HCT116 (cell line): ENCODE measurements around the gene SLC19A1. TPM values are rescaled to one million over a fixed set of nuclear protein-coding genes. Genes with fewer than 3 reads are reported as not detected.

Experiments
- ATAC-seq: fragments of 200-7000 bp; cut with Tn5 transposase; 2 replicates; pipeline ENCODE4 v1.9.1; 2020; ENCODE audit warnings: mild to moderate bottlenecking, moderate library complexity
- BruUV-seq: library from RNA; stranded (reverse); fragments of 400-500 nt; replicated peaks from 2 replicates; lab custom pipeline; 2021; lab: Mats Ljungman, UMichigan
- CTCF ChIA-PET: fragments of 300-600 bp; sonication (Branson Sonifier 250); formaldehyde crosslinking; loops from one replicate; lab custom pipeline; 2021; ENCODE audit warnings: antibody characterized with exemption; lab: Charles Lee
- POLR2A ChIA-PET: fragments of 300-600, 350-600 bp; sonication (Branson Sonifier 250); formaldehyde crosslinking; loops from one replicate; lab custom pipeline; 2021; ENCODE audit warnings: antibody characterized with exemption; lab: Charles Lee
- RAD21 ChIA-PET, 2 experiments: fragments of 300-600 bp; sonication (Branson Sonifier 250); formaldehyde crosslinking; loops; one replicate each; lab custom pipeline; 2023; ENCODE audit warnings: low total read pairs in 2 of 2; ENCODE audit not compliant: uncharacterized antibody in 2 of 2, unreplicated experiment in 2 of 2, low non-redundant PET in 1 of 2; lab: Charles Lee
- DNase-seq: peaks from one replicate; pipeline ENCODE4 v3.0.0-alpha.2; 2010; ENCODE audit warnings: low read depth, low spot score
- H2AFZ ChIP-seq: fragments of 200-600 bp; shearing (Covaris generic), sonication (generic); 2 replicates; pipeline ENCODE4 v1.6.1; 2017; ENCODE audit warnings: low read depth, mixed run types, mixed read lengths, antibody characterized with exemption, low read length; ENCODE audit not compliant: poor library complexity, severe bottlenecking
- H3K27ac ChIP-seq: 2 replicates; pipeline ENCODE4 v1.5.1; 2012; ENCODE audit warnings: low read depth, low read length
- H3K27me3 ChIP-seq: fragments of 200-600 bp; sonication (generic); 2 replicates; pipeline ENCODE4 v1.6.1; 2016; ENCODE audit warnings: mixed run types, low read length, mixed read lengths; ENCODE audit not compliant: insufficient read depth
- H3K36me3 ChIP-seq, 2 experiments: fragments of 200-500 bp in 1 of 2; fragments of 200-600 bp in 1 of 2; sonication (Bioruptor generic) in 1 of 2; sonication (generic) in 1 of 2; 2 replicates each; pipeline versions ENCODE4 v1.5.1 to v1.6.1; 2014 to 2016; ENCODE audit warnings: low read length in 2 of 2, inconsistent platforms in 1 of 2, mixed read lengths in 1 of 2, mixed run types in 1 of 2; ENCODE audit not compliant: insufficient read depth in 2 of 2, control insufficient read depth in 1 of 2
- H3K4me1 ChIP-seq, 2 experiments: fragments of 200-600 bp in 1 of 2; sonication (generic) in 1 of 2; 2 replicates each; pipeline versions ENCODE4 v1.5.1 to v1.6.1; 2012 to 2017; ENCODE audit warnings: low read length in 2 of 2, inconsistent platforms in 1 of 2, mild to moderate bottlenecking in 1 of 2, mixed read lengths in 1 of 2, mixed run types in 1 of 2, moderate library complexity in 1 of 2; ENCODE audit not compliant: insufficient read depth in 2 of 2, control insufficient read depth in 1 of 2
- H3K4me2 ChIP-seq: fragments of 200-600 bp; sonication (generic); 2 replicates; pipeline ENCODE4 v1.6.1; 2017; ENCODE audit warnings: mixed run types, low read length, mixed read lengths
- H3K4me3 ChIP-seq, 2 experiments: fragments of 200-600 bp in 1 of 2; sonication (generic) in 1 of 2; replicated peaks in 1 of 2; 2 replicates each; pipeline ENCODE4 v1.5.1; 2011 to 2016; ENCODE audit warnings: low read length in 2 of 2, control low read depth in 1 of 2, low read depth in 1 of 2, mild to moderate bottlenecking in 1 of 2, mixed read lengths in 1 of 2, mixed run types in 1 of 2
- H3K79me2 ChIP-seq: fragments of 200-600 bp; sonication (generic); 2 replicates; pipeline ENCODE4 v1.6.1; 2017; ENCODE audit warnings: mild to moderate bottlenecking, mixed run types, low read length, moderate library complexity, mixed read lengths; ENCODE audit not compliant: insufficient read depth
- H3K9ac ChIP-seq: fragments of 200-600 bp; sonication (generic); 2 replicates; pipeline ENCODE4 v1.6.1; 2016; ENCODE audit warnings: low read length, mixed read lengths
- H3K9me2 ChIP-seq: fragments of 200-600 bp; sonication (generic), shearing (Covaris generic); 2 replicates; pipeline ENCODE4 v1.6.1; 2017; ENCODE audit warnings: mixed run types, mild to moderate bottlenecking, moderate library complexity; ENCODE audit not compliant: insufficient read depth
- H3K9me3 ChIP-seq, 2 experiments: fragments of 200-500 bp in 1 of 2; fragments of 200-600 bp in 1 of 2; sonication (Bioruptor generic) in 1 of 2; sonication (generic) in 1 of 2; 2 replicates each; pipeline ENCODE4 v1.6.1; 2014 to 2017; ENCODE audit warnings: low read length in 2 of 2, mixed read lengths in 2 of 2, inconsistent platforms in 1 of 2, low read depth in 1 of 2, mild to moderate bottlenecking in 1 of 2, mixed run types in 1 of 2, moderate library complexity in 1 of 2; ENCODE audit not compliant: control insufficient read depth in 1 of 2, insufficient read depth in 1 of 2
- H4K20me1 ChIP-seq: fragments of 200-600 bp; sonication (generic), shearing (Covaris generic); 2 replicates; pipeline ENCODE4 v1.6.1; 2017; ENCODE audit warnings: mixed run types, mild to moderate bottlenecking, moderate library complexity; ENCODE audit not compliant: insufficient read depth
- CBX3 ChIP-seq: IDR thresholded peaks from 2 replicates; pipeline ENCODE4 v1.6.1; 2012; ENCODE audit warnings: low read depth
- CEBPB ChIP-seq: IDR thresholded peaks from 2 replicates; pipeline ENCODE4 v1.6.1; 2012; ENCODE audit warnings: low read depth
- EGR1 ChIP-seq: IDR thresholded peaks from 2 replicates; pipeline ENCODE4 v1.6.1; 2012; ENCODE audit warnings: low read depth
- EZH2 ChIP-seq: fragments of 200-600 bp; sonication (generic); IDR thresholded peaks from 2 replicates; pipeline ENCODE4 v1.6.1; 2017; ENCODE audit warnings: antibody characterized with exemption, mixed run types
- EZH2phosphoT487 ChIP-seq: fragments of 200-600 bp; IDR thresholded peaks from 2 replicates; pipeline ENCODE4 v1.6.1; 2018; ENCODE audit warnings: antibody characterized with exemption, borderline replicate concordance
- JUND ChIP-seq: IDR thresholded peaks from 2 replicates; pipeline ENCODE4 v1.6.1; 2012
- POLR2AphosphoS5 ChIP-seq: IDR thresholded peaks from 2 replicates; pipeline ENCODE4 v1.6.1; 2011; ENCODE audit warnings: mild to moderate bottlenecking, low read depth, low read length, moderate library complexity
- RAD21 ChIP-seq: IDR thresholded peaks from 2 replicates; pipeline ENCODE4 v1.6.1; 2012; ENCODE audit warnings: low read depth, mild to moderate bottlenecking
- SIN3A ChIP-seq: IDR thresholded peaks from 2 replicates; pipeline ENCODE4 v1.6.1; 2012; ENCODE audit warnings: low read depth
- SP1 ChIP-seq: IDR thresholded peaks from 2 replicates; pipeline ENCODE4 v1.6.1; 2012; ENCODE audit warnings: low read depth
- TCF7L2 ChIP-seq: IDR thresholded peaks from 2 replicates; pipeline ENCODE4 v1.7.0; 2011; ENCODE audit warnings: borderline replicate concordance, inconsistent platforms; ENCODE audit not compliant: insufficient read depth, insufficient read length; ENCODE audit errors: extremely low read depth
- ZFX ChIP-seq: fragments of 450-650 bp; IDR thresholded peaks from 2 replicates; pipeline ENCODE4 v1.6.1; 2017
- ZNF274 ChIP-seq: fragments of 200-500 bp; sonication (Bioruptor generic); IDR thresholded peaks from 2 replicates; pipeline ENCODE4 v1.6.1; 2014; ENCODE audit warnings: mild to moderate bottlenecking, low read depth, low read length, inconsistent platforms
- intact Hi-C: fragments of 100-400 bp; cut with micrococcal nuclease; formaldehyde crosslinking; loops from 2 replicates; pipeline ENCODE4 v1.10.0; 2022
- total RNA-seq: library from RNA; stranded (reverse); gene quantifications from one replicate; pipeline ENCODE4 v1.2.1, GENCODE V29; 2021; ENCODE audit not compliant: unreplicated experiment
- TF ChIP-seq, protein P1 (sequence below): IDR thresholded peaks from 2 replicates; pipeline ENCODE4 v1.6.1; 2012
- TF ChIP-seq, protein P2 (sequence below): IDR thresholded peaks from 2 replicates; pipeline ENCODE4 v1.6.1; 2012; ENCODE audit warnings: low read depth
- TF ChIP-seq, protein P3 (sequence below): IDR thresholded peaks from 2 replicates; pipeline ENCODE4 v1.6.1; 2011; ENCODE audit warnings: mild to moderate bottlenecking, low read length, moderate library complexity; ENCODE audit not compliant: insufficient replicate concordance; ENCODE audit errors: extremely low read depth

SLC19A1 gene
- total RNA-seq, 1 experiment from 2014 or later, result 50.2 TPM

DNA sequence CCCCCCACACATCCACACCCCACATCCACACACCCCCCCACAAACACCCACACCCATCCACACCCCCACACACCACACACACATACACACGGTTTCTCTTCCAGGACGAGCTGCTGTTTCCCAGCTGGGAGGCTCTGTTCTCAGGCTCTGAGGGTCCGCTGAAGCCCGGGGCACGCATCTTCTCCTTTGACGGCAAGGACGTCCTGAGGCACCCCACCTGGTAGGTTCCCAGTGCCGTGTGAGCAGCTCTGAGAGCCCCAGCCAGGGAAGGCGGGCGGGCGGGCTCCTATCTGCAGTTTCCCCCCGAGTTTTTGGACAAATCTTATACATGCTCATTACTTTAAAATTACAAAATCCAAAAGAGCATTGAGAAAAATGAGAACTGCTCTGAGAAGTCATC, 31.2 kb downstream of the SLC19A1 start:
- no peak for DNase-seq
- Histone ChIP-seq H3K27ac (no peak overlapping the region), H3K36me3 (peaks cover 4 to 6% of the 10 kb centered on the region in 2 experiments; a peak in 2 of 4 replicates), H2AFZ (no peak overlapping the region)
- ChIA-PET CTCF (no interaction called here), RAD21 (no interaction called here)
- intact Hi-C loops, result no loop called here
- no peak for TF ChIP-seq JUND
- TF ChIP-seq RAD21, result no peak
- TF ChIP-seq, protein P1, sequence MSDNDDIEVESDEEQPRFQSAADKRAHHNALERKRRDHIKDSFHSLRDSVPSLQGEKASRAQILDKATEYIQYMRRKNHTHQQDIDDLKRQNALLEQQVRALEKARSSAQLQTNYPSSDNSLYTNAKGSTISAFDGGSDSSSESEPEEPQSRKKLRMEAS, result no peak
- TF ChIP-seq, protein P2, sequence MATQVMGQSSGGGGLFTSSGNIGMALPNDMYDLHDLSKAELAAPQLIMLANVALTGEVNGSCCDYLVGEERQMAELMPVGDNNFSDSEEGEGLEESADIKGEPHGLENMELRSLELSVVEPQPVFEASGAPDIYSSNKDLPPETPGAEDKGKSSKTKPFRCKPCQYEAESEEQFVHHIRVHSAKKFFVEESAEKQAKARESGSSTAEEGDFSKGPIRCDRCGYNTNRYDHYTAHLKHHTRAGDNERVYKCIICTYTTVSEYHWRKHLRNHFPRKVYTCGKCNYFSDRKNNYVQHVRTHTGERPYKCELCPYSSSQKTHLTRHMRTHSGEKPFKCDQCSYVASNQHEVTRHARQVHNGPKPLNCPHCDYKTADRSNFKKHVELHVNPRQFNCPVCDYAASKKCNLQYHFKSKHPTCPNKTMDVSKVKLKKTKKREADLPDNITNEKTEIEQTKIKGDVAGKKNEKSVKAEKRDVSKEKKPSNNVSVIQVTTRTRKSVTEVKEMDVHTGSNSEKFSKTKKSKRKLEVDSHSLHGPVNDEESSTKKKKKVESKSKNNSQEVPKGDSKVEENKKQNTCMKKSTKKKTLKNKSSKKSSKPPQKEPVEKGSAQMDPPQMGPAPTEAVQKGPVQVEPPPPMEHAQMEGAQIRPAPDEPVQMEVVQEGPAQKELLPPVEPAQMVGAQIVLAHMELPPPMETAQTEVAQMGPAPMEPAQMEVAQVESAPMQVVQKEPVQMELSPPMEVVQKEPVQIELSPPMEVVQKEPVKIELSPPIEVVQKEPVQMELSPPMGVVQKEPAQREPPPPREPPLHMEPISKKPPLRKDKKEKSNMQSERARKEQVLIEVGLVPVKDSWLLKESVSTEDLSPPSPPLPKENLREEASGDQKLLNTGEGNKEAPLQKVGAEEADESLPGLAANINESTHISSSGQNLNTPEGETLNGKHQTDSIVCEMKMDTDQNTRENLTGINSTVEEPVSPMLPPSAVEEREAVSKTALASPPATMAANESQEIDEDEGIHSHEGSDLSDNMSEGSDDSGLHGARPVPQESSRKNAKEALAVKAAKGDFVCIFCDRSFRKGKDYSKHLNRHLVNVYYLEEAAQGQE, result no peak
- TF ChIP-seq, all 23 proteins: peak for 0
- ATAC-seq, result no peak
- H3K4me3 ChIP-seq, result no peak overlapping the region
- no peaks in the 10 kb centered on the region; a peak in 1 of 4 replicates for H3K4me1 ChIP-seq
- no peaks in the 10 kb centered on the region for H3K9me2 ChIP-seq
- no peaks in the 10 kb centered on the region for H4K20me1 ChIP-seq
- no peaks in the 10 kb centered on the region for H3K27me3 ChIP-seq
- no peak overlapping the region for H3K4me2 ChIP-seq
- POLR2A ChIA-PET, result no interaction called here
- no TSS peak for BruUV-seq
- H3K9me3 ChIP-seq, result no peaks in the 10 kb centered on the region
- no peak overlapping the region for H3K9ac ChIP-seq
- no peaks in the 10 kb centered on the region for H3K79me2 ChIP-seq

DNA sequence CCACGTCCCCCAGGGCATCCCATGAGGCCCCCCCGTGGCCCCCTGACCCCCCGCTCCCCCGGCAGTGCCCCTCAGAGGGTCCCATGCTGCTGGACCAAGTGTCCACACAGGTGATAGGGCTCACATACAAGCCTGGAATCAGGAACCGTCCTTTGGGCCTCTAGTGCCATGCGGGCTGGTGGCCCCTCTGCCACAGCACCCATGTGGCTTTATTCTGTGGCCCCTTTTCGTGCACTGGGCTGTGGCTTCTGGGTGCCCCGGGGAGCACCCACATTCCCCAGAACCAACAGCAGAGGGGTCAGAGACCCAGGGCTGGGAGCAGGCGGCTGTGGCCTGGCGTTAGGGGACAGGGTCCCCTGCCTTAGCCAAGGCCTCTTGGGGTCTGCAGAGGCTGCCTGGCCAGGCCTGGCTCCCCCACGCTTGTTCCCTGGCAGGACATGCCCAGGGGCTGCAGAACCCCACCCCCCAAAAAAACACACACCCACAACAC, 31.7 kb downstream of the SLC19A1 start:
- no peak for TF ChIP-seq TCF7L2
- TF ChIP-seq ZNF274, result no peak
- no peak for TF ChIP-seq SP1
- TF ChIP-seq CBX3, result no peak
- no peak for TF ChIP-seq POLR2AphosphoS5
- no peak for TF ChIP-seq JUND
- TF ChIP-seq, protein P3, sequence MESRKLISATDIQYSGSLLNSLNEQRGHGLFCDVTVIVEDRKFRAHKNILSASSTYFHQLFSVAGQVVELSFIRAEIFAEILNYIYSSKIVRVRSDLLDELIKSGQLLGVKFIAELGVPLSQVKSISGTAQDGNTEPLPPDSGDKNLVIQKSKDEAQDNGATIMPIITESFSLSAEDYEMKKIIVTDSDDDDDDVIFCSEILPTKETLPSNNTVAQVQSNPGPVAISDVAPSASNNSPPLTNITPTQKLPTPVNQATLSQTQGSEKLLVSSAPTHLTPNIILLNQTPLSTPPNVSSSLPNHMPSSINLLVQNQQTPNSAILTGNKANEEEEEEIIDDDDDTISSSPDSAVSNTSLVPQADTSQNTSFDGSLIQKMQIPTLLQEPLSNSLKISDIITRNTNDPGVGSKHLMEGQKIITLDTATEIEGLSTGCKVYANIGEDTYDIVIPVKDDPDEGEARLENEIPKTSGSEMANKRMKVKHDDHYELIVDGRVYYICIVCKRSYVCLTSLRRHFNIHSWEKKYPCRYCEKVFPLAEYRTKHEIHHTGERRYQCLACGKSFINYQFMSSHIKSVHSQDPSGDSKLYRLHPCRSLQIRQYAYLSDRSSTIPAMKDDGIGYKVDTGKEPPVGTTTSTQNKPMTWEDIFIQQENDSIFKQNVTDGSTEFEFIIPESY, result no peak
- no peak for TF ChIP-seq ZFX
- TF ChIP-seq SIN3A, result no peak
- TF ChIP-seq EZH2, result no peak
- TF ChIP-seq, protein P1, result no peak
- no peak for TF ChIP-seq CEBPB
- no peak for TF ChIP-seq EGR1
- no peak for TF ChIP-seq RAD21
- TF ChIP-seq EZH2phosphoT487, result no peak
- POLR2A ChIA-PET, result no interaction called here

More for the DNA sequence above, 31.7 kb downstream of the SLC19A1 start:
- no peak overlapping the region for H3K27ac ChIP-seq
- H3K27me3 ChIP-seq, result no peaks in the 10 kb centered on the region
- H4K20me1 ChIP-seq, result no peaks in the 10 kb centered on the region
- no peak overlapping the region for H2AFZ ChIP-seq
- H3K9me2 ChIP-seq, result no peaks in the 10 kb centered on the region
- H3K9me3 ChIP-seq, result no peaks in the 10 kb centered on the region
- RAD21 ChIA-PET, result no interaction called here
- H3K79me2 ChIP-seq, result no peaks in the 10 kb centered on the region
- BruUV-seq, result no TSS peak
- ATAC-seq (no peak), DNase-seq (no peak)
- no peak overlapping the region for H3K9ac ChIP-seq
- H3K4me3 ChIP-seq, result no peak overlapping the region
- CTCF ChIA-PET, result no interaction called here
- no peaks in the 10 kb centered on the region; a peak in 1 of 4 replicates for H3K4me1 ChIP-seq
- no peak overlapping the region for H3K4me2 ChIP-seq
- peaks cover 4% of the 10 kb centered on the region in 2 experiments; a peak in 2 of 4 replicates for H3K36me3 ChIP-seq
- intact Hi-C loops, result no loop called here
